GM19035 (cell line): ENCODE measurements around the gene ANKAR.
"Not testable (repeated sequence)": the region's sequence is repeated elsewhere in the genome, so short reads cannot be mapped to it uniquely, and the experiment has no call there.

Source experiments
- ATAC-seq: cut with Tn5 transposase; IDR thresholded peaks from one replicate; pipeline ENCODE4 v1.9.1; 2021; ENCODE audit not compliant: unreplicated experiment

Gene ANKAR

DNA sequence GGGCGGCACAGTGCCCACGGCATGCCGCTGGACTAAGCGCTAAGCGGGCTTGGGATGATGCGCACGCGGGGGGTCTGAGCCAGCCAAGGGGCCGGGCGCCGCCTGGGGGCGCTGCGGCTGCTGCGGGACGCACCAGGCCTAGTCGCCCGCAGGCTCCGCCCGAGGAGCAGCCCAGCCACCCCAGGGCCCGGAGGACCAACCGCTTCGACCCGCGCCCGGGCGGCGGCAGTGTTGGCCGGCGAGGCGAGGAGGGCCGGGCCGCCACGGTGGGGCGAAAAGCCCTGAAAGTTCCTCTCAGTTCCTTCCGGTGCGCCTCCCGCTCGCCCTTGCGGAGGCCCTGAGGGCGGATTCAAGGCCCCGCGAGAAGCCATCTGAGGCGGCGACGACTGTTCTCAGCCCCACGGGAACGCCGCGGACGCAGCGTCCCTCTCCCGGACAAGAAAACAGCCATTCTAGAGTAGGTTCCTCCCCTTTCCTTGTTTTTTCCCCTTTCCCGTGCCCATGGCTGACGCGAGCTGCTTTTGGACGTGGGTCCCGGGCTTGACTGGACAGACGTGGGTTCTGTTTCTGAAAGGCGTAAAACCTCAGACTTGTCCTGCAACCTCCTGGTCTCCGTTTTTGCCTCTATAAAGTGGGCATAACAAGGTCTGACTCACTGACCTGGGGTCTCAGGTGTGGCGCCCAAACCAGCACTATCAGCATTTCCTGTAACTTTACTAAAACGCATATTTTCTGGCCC is at the start of gene ANKAR:
ANKAR (plus strand) TSS at position 297 of the 739 bp plus-strand sequence. CDS start 1,821 bp downstream, outside the sequence.
- peak; percentile 95 for ATAC-seq

GRCh38 chr2:189625636-189626035 is 48.8 kb upstream of the ANKAR start:
- no peak for ATAC-seq

GRCh38 chr2:189627789-189628188 is 46.7 kb upstream of the ANKAR start:
- no peak for ATAC-seq

DNA sequence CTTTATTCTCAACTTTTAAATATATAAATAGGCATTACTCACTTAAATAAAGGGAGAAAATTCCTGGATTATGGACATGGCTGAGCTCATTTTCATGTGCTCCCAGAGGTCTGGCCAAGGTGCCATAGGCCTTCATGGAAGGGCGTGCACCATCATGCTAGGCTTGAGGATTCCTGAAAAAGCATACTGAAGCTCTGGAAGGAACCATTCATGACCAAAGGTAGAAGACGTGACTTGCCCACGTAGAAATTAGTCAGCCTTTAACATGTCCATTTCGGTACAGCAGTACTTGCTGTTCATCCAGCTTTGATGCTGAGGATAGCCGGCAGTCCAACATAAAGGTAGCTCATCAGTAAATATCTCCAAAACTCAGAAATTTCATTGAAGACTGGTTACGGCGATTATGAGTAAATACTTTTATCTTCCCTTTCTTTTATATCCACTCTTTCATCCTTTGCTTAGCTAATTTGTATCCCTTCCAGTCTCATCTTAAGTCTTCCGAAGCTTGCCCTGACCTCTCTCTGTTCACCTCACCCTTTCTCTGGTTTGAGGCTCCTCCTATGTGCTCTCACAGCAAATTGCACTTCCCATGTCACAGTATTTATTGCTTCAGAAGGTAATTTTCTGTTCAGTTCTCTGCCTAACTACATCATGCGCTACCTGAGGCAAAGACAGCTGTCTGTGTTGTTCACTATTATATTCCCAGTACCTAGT is 45.5 kb upstream of the ANKAR start:
- no peak for ATAC-seq

GRCh38 chr2:189629531-189630453 is 44.7 kb upstream of the ANKAR start:
- no peak for ATAC-seq

DNA sequence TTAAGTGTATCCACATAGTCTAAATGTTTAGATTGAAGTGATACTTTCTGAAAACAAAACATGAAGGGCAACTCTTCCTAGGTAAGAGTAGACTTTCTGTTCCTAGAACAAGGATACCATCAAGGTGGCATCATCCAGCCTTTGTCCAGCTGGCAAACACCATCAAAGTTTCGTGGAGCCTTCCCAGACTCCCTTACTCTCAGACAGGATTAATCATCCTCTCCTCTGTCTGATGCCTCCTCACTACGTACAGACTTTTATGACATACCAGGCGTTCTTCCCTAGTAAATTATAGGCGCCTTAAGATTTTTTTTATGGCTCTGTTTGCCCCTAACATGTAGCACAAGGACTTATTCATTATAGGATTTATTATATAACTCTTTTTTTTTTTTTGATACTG is 42.6 kb upstream of the ANKAR start:
- no peak for ATAC-seq

GRCh38 chr2:189633392-189633811 is 41.1 kb upstream of the ANKAR start:
- ATAC-seq, result no peak

GRCh38 chr2:189635353-189635752 is 39.1 kb upstream of the ANKAR start:
- no peak for ATAC-seq

- no peak for ATAC-seq
Observed at GRCh38 chr2:189638301-189639006, 36.0 kb upstream of the ANKAR start.

DNA sequence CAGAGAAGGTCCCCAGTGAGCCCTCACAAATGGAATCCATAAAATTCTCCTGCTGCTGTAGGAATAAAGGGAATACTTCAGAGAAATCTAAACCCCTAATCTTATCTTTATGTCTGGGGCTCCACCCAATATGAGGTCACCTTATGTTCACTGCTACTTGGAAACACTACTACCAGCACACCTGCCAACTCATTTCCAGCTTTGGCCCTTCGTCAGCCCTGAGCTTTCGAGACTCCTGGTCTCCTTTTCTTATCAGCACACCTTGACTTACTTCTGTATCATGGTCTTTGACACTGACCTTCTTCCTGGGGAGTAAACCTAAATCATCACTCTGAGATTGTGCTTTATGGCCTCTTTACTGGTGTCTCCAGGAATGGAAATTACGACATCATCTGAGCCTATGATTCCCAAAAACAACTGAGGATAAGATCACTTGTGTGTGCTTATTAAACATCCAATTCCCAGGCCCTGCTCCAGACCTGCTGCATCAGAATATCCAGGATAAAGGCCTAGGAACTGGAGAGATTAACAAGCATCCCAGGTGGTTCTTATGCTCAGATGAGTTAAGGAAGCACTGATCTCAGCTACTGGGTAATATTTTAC is 35.4 kb upstream of the ANKAR start:
- ATAC-seq, result no peak

DNA sequence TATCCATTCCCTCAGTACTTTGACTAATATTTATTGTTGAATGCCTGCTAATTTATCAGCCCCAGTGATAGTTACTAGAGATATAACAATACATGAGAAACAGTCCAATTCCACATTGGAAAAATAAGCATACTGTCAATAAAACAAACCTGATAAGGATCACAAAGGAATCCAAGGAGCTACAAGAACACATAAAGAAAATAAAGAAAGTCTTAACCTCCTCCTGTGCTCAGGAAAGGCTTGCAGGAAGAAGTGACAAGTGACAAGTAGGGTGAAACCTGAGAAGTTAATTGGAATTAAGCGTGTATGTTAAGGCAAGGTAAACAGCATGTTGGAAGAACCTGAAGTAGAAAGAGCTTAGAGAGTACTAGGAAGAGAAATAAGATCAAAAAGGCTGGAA is 33.5 kb upstream of the ANKAR start:
- ATAC-seq, result no peak

DNA sequence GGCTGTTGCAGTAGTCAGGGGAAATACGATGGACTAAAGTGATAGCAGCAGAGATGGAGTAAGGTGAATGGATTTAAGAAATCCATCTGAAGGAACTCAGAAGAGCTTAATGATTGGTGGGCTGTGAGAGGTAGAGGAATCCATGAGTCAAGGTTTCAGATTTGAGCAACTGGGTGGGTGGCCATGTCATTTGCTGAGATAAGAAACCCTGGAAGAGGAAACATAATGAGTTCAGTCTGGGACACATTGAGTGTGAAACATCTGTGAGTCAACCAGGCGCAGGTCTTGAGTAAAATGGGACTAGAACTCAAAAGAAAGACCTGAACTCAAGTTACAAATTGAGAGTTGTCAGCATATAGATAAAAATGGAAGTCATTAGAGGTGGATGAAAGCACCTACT is 32.9 kb upstream of the ANKAR start:
- ATAC-seq, result no peak

DNA sequence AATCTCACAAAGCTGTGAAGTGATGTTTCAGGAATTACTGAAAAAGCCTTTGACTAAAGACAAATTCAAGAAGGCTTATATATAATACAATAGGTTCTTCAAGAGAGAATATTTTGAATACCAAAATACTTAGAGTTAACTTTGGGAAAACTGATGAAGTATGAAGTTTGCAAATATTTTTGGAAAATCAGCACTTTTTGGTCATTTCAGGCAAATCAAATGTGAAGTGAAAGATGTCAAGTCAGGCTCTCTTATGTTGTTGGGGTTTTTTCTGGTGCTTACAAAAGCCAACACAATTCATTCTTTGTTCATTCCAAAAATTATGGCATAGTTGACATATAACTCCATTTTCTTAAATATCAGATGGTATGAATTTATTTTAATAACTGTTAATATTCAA is 27.9 kb upstream of the ANKAR start:
- no peak for ATAC-seq

GRCh38 chr2:189648846-189649509 is 25.5 kb upstream of the ANKAR start:
- ATAC-seq, result no peak

DNA sequence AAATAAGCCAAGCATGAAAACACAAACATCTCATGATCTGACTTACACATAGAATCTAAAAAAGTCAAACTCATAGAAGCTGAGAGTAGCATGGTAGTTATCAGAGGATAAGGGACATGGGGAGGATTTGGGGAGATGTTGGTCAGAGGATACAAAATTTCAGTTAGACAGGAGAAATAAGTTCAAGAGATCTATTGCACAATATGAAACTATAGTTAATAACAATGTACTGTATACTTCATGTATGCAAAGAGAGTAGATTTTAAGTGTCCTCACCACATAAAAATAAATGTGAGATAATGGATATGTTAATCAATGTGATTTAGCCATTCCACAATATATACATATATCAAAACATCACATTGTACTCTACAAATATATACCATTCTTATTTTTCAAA is 23.2 kb upstream of the ANKAR start:
- no peak for ATAC-seq

DNA sequence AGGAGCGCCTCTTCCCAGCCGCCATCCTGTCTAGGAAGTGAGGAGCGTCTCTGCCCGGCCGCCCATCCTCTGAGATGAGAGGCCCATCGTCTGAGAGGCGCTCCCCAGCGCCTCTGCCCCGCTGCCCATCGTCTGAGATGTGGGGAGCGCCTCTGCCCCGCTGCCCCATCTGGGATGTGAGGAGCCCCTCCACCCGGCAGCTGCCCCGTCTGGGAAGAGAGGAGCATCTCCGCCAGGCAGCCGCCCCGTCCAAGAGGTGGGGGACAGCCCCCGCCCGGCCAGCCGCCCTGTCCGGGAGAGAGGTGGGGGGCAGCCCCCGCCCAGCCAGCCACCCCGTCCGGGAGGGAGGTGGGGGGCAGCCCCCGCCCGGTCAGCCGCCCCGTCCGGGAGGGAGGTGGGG is 21.0 kb upstream of the ANKAR start:
- ATAC-seq, result not testable (repeated sequence)

DNA sequence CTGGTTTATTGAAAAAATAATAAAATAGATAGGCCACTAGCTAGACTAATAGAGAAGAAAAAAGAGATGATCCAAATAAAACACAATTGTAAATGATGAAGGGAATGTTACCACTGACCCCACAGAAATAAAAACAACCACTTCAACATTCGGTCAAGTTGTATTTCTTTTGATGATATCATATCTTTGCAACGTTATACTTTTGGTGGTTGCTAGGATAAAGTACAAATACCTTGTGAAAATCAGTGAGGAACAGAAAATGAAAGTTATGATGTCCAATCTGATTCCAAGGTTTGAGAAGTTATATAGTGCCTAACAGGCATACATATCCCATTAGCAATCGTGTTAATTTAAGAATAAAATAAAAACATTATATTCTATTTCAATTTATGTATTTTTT is 19.8 kb upstream of the ANKAR start:
- ATAC-seq, result no peak

GRCh38 chr2:189657867-189658266 is 16.6 kb upstream of the ANKAR start:
- ATAC-seq, result peak; percentile 29

GRCh38 chr2:189658306-189659212 is 15.9 kb upstream of the ANKAR start:
- no peak for ATAC-seq
